ENCODE measurements around the gene KCNN3. TPM values are rescaled to one million over a fixed set of nuclear protein-coding genes. Genes with fewer than 3 reads are reported as not detected.

Gene KCNN3
- total RNA-seq, 6 experiments from 2014 or later, result not detected

DNA sequence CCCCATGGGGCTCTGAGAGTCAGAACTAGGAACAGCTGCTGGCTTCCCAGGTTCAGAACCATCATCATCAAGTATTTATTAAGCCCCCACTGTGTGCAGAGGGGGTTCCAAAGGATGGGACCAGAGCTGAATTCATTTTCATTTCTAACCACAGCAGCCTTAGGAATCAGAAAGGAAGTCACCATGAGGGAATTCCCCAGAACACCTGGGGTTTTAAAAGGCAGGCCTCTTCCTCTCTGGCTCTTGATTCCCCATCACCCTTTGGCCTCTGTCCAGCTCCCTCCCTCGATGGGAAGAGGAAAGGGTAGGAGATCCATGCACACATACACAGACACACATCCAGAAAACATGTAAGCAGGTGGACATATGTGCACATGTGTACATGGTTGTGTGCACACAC is 1.3 kb upstream of the KCNN3 start:
- Mint-ChIP-seq H3K27me3 (ENCODE audit: insufficient read depth) (peaks cover 57% of the 10 kb centered on the region), H3K36me3 (ENCODE audit: low read depth) (no peaks in the 10 kb centered on the region), H3K4me3 (no peak overlapping the region), H3K4me1 (ENCODE audit: low read depth) (peaks cover 24% of the 10 kb centered on the region), H3K27ac (no peak overlapping the region), H3K9me3 (no peaks in the 10 kb centered on the region)
- no peak for DNase-seq
- TF ChIP-seq, protein P1, sequence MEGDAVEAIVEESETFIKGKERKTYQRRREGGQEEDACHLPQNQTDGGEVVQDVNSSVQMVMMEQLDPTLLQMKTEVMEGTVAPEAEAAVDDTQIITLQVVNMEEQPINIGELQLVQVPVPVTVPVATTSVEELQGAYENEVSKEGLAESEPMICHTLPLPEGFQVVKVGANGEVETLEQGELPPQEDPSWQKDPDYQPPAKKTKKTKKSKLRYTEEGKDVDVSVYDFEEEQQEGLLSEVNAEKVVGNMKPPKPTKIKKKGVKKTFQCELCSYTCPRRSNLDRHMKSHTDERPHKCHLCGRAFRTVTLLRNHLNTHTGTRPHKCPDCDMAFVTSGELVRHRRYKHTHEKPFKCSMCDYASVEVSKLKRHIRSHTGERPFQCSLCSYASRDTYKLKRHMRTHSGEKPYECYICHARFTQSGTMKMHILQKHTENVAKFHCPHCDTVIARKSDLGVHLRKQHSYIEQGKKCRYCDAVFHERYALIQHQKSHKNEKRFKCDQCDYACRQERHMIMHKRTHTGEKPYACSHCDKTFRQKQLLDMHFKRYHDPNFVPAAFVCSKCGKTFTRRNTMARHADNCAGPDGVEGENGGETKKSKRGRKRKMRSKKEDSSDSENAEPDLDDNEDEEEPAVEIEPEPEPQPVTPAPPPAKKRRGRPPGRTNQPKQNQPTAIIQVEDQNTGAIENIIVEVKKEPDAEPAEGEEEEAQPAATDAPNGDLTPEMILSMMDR (IDR thresholded peaks at IDR 0.05), result no peak

DNA sequence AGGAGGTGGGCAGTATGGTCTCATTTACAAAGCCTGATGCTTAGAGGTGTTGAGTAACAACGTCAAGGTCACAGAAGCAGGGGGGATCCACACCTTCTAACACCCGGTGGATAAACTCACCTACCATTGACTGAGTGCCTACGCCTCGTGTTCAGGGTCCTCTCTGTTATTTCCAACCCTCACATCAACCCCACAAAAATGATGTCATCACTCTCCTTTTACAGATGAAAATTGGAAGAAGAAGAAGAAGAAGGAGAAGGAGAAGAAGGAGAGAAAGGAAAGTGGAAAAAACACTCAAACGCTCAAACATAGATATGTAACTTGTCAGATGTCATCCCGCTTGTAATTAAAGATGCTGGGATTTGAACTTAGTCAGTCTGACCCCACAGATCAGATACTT is 653 bp upstream of the KCNN3 start:
- DNase-seq, result no peak
- peaks cover 30% of the 10 kb centered on the region for H3K4me1 Mint-ChIP-seq (ENCODE audit: low read depth)
- H3K9me3 Mint-ChIP-seq, result no peaks in the 10 kb centered on the region
- H3K36me3 Mint-ChIP-seq (ENCODE audit: low read depth), result no peaks in the 10 kb centered on the region
- H3K27ac Mint-ChIP-seq, result no peak overlapping the region
- TF ChIP-seq, protein P1 (IDR thresholded peaks at IDR 0.05), result no peak
- H3K4me3 Mint-ChIP-seq, result no peak overlapping the region
- peaks cover 55% of the 10 kb centered on the region for H3K27me3 Mint-ChIP-seq (ENCODE audit: insufficient read depth)

DNA sequence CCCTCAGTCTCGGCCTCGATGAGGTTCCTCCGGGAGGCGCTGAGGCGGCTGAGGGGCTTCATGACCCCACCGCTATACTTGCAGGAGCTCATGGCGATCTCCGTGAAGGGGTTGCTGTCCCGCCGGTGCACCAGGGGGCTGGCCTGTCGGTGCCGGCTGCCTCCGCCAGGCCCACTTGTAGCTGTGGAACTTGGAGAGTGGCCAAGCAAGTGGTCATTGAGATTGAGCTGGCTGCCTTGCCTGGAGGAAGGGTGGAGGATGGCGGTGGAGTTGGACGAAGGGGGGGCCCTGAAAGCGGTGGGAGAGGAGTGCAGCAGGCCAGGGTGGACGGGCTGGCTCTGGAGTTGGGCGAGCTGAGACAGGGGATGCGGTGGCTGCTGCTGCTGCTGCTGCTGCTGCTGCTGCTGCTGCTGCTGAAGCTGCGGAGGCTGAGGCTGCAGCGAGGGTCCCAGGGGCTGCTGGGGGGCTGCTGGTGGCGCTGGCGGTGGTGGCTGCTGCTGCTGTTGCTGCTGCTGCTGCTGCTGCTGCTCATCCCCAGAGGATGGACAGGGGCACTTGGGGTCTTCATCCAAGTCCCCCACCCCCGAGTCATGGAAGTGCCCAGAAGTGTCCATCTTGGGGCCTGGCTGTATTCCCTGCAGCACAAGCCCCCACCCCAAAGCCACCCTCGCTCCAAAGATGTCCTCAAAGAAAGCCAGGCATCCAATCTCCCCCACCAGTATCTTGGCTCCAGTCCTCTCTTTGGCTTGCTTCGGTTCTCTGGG is 548 bp downstream of the KCNN3 start:
- no peak overlapping the region; the same call in 1 of the 2 replicates for H3K4me3 Mint-ChIP-seq
- no peak for DNase-seq
- H3K9me3 Mint-ChIP-seq, result no peaks in the 10 kb centered on the region
- H3K27me3 Mint-ChIP-seq (ENCODE audit: insufficient read depth), result peaks cover 61% of the 10 kb centered on the region
- peaks cover 30% of the 10 kb centered on the region for H3K4me1 Mint-ChIP-seq (ENCODE audit: low read depth)
- H3K27ac Mint-ChIP-seq, result no peak overlapping the region
- TF ChIP-seq, protein P1 (IDR thresholded peaks at IDR 0.05), result no peak
- H3K36me3 Mint-ChIP-seq (ENCODE audit: low read depth), result no peaks in the 10 kb centered on the region

DNA sequence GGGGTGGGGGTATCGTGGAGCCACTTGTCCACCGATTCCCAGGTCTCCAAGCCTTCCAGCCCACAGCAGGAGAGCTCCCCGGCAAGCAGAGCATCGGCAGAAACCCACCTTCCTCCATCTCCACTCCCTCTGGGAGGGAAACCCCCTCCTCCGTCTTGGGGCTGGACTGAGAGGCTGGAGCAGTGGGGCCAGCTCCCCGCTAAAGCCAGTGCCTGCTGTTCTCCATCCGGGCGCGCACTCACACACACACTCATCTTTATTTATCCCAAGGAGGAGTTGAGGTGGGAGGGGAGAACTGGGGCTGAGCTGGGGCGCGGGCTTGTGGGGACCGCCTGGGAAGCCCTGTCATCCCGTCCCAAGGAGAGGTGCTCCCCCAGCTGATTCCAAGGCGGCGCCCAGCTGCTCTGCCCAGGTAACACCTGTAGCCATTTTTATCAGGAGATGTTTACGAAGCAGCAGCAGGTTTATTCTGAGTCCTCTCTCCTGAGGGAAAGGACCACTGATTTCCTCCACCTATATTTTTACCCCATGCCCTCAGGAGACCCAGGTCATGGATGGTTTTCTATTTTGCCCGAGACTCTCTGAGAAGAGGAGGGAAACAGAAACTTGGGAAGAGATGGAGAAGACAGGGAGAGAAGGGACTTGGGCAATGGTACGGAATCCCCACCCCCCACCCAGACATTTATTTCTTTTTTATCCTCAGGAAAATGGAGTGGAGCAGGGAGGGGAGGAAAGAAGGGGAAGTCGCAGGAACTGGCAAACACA is 2.1 kb downstream of the KCNN3 start:
- peaks cover 44% of the 10 kb centered on the region for H3K4me1 Mint-ChIP-seq (ENCODE audit: low read depth)
- no peak for DNase-seq
- no peak overlapping the region for H3K27ac Mint-ChIP-seq

DNA sequence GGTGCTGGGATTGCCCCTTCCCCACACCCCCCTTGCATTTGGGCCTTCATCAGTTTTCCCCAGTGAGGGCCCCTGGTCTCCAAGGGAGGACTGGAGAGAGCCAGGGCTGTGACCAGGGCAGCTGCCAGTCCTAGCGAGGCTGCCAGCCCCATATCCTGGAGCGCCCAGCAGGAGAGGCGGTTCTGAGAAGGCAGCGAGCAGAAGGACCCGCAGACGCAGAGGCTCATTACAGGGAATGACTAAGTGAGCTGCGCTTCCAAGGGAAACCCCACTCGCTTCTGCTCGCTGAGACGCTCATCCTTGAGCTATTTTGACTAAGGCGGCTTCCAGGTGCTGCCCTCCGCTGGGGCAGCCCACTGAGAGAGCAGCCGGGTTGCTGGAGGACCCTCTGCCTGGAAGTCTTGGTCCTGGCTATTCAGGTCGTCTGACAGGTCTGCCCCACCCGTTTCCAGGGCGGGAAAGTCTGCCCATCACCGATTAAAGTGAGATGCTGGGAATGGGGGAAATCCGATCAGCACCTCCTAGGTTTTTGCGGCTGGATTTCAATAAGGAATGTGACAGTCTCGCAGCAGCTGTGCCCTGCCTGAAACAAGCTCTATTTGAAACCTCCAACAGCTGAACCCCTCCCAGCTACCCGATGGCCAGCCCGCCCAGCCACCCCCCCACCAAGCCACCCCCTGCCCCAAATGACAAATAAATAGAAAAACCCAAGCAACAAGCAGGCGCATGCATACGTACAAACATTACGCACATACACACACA is 2.8 kb downstream of the KCNN3 start:
- peak; percentile 73 for DNase-seq
- Mint-ChIP-seq H3K4me1 (ENCODE audit: low read depth) (peaks cover 52% of the 10 kb centered on the region), H3K36me3 (ENCODE audit: low read depth) (no peaks in the 10 kb centered on the region), H3K27ac (no peak overlapping the region), H3K9me3 (no peaks in the 10 kb centered on the region), H3K4me3 (no peak overlapping the region), H3K27me3 (ENCODE audit: insufficient read depth) (peaks cover 43% of the 10 kb centered on the region)
- TF ChIP-seq, protein P1 (IDR thresholded peaks at IDR 0.05), result no peak; the same call in 1 of the 2 replicates

More for the DNA sequence above, 2.1 kb downstream of the KCNN3 start:
- H3K36me3 Mint-ChIP-seq (ENCODE audit: low read depth), result no peaks in the 10 kb centered on the region
- H3K27me3 Mint-ChIP-seq (ENCODE audit: insufficient read depth), result peaks cover 51% of the 10 kb centered on the region
- no peaks in the 10 kb centered on the region for H3K9me3 Mint-ChIP-seq
- no peak overlapping the region for H3K4me3 Mint-ChIP-seq
- TF ChIP-seq, protein P1 (IDR thresholded peaks at IDR 0.05), result no peak
